GM12878 (cell line): ENCODE results near the gene TJP1. TPM values are rescaled to one million over a fixed set of nuclear protein-coding genes. Genes with fewer than 3 reads are reported as not detected.

Experiments used
- ATAC-seq: fragments of 200-7000 bp; cut with Tn5 transposase; 3 replicates; pipeline ENCODE4 v1.9.1; 2020; ENCODE audit warnings: mild to moderate bottlenecking, moderate library complexity
- BruUV-seq: library from RNA; stranded (reverse); fragments of 400-500 nt; replicated peaks from 2 replicates; lab custom pipeline; 2021; lab: Mats Ljungman, UMichigan
- CTCF ChIA-PET: fragments of 300-600 bp; sonication (Branson Sonifier 250); formaldehyde crosslinking; extraction: SDS; loops from one replicate; lab custom pipeline; 2021; ENCODE audit warnings: inconsistent platforms; lab: Yijun Ruan, JAX
- POLR2A ChIA-PET: fragments of 350-600 bp; formaldehyde crosslinking; extraction: SDS; loops from one replicate; lab custom pipeline; 2021; ENCODE audit warnings: inconsistent platforms; lab: Charles Lee
- RAD21 ChIA-PET: fragments of 300-600 bp; sonication (Branson Sonifier 250); formaldehyde crosslinking; loops from one replicate; lab custom pipeline; 2023; ENCODE audit warnings: antibody characterized with exemption; ENCODE audit not compliant: unreplicated experiment; lab: Charles Lee
- SMC1A ChIA-PET: fragments of 300-600 bp; sonication (Branson Sonifier 250); formaldehyde crosslinking; loops from one replicate; lab custom pipeline; 2023; ENCODE audit not compliant: unreplicated experiment, uncharacterized antibody; lab: Charles Lee
- DNase-seq: peaks from one replicate; pipeline ENCODE4 v3.0.0-alpha.2; 2011; ENCODE audit warnings: low read depth, low spot score
- FAIRE-seq: peaks from 3 replicates; lab custom pipeline; 2011; peaks lifted over from hg19 to GRCh38; lab: Jason Lieb, UNC
- H2AFZ ChIP-seq: 2 replicates; pipeline ENCODE4 v1.6.0; 2011; ENCODE audit warnings: low read depth, low read length, control low read depth; ENCODE audit not compliant: control insufficient read depth
- H3K27ac ChIP-seq: 2 replicates; pipeline ENCODE4 v1.5.1; 2011; ENCODE audit warnings: control low read depth; ENCODE audit not compliant: control insufficient read depth, insufficient read depth
- H3K27me3 ChIP-seq, 2 experiments: replicated peaks in 1 of 2; 2 replicates each; pipeline versions ENCODE4 v1.6.0 to v1.6.1; 2011; ENCODE audit warnings: low read length in 1 of 2; ENCODE audit not compliant: control insufficient read depth in 2 of 2, insufficient read depth in 2 of 2
- H3K36me3 ChIP-seq, 2 experiments: 2 replicates each; pipeline ENCODE4 v1.5.1; 2011; ENCODE audit warnings: low read length in 1 of 2; ENCODE audit not compliant: control insufficient read depth in 2 of 2, insufficient read depth in 2 of 2
- H3K4me1 ChIP-seq: 2 replicates; pipeline ENCODE4 v1.6.1; 2011; ENCODE audit warnings: mild to moderate bottlenecking, low read length, moderate library complexity, mixed read lengths; ENCODE audit not compliant: control insufficient read depth, insufficient read depth
- H3K4me2 ChIP-seq: 2 replicates; pipeline ENCODE4 v1.6.0; 2011; ENCODE audit warnings: control low read depth; ENCODE audit not compliant: control insufficient read depth, insufficient read depth
- H3K4me3 ChIP-seq: fragments of 200-600 bp; sonication (generic); 2 replicates; pipeline ENCODE4 v1.5.1; 2016
- H3K79me2 ChIP-seq: 2 replicates; pipeline ENCODE4 v1.6.0; 2011; ENCODE audit warnings: low read length; ENCODE audit not compliant: control insufficient read depth, insufficient read depth
- H3K9ac ChIP-seq: 2 replicates; pipeline ENCODE4 v1.8.0; 2011; ENCODE audit warnings: low read length, control low read depth, mixed read lengths; ENCODE audit not compliant: control insufficient read depth, insufficient read depth
- H3K9me3 ChIP-seq: replicated peaks from 3 replicates; pipeline ENCODE4 v1.5.1; 2011; ENCODE audit warnings: mild to moderate bottlenecking, low read length; ENCODE audit not compliant: control insufficient read depth, insufficient read depth
- H4K20me1 ChIP-seq: 2 replicates; pipeline ENCODE4 v1.6.0; 2011; ENCODE audit not compliant: control insufficient read depth, insufficient read depth
- ATF7 ChIP-seq: fragments of 450-650 bp; IDR thresholded peaks from 2 replicates; pipeline ENCODE4 v1.6.1; 2016; ENCODE audit warnings: low read depth, mild to moderate bottlenecking
- CHD1 ChIP-seq: IDR thresholded peaks from 2 replicates; pipeline ENCODE4 v1.6.1; 2012; ENCODE audit warnings: low read depth, low read length, improper control_type of control experiment
- HDAC6 ChIP-seq: fragments of 200-600 bp; sonication (generic); IDR thresholded peaks from one replicate; pipeline ENCODE4 v1.8.0; 2017; ENCODE audit warnings: antibody characterized with exemption; ENCODE audit not compliant: unreplicated experiment
- NFYB ChIP-seq: IDR thresholded peaks from 2 replicates; pipeline ENCODE4 v1.6.1; 2011; ENCODE audit warnings: low read depth, mild to moderate bottlenecking, low read length, improper control_type of control experiment, moderate library complexity; ENCODE audit not compliant: insufficient read depth
- RELA ChIP-seq: fragments of 450-650 bp; IDR thresholded peaks from 2 replicates; pipeline ENCODE4 v1.8.0; 2014; ENCODE audit warnings: borderline replicate concordance; ENCODE audit not compliant: partially characterized antibody
- TARDBP ChIP-seq: IDR thresholded peaks from 2 replicates; pipeline ENCODE4 v1.6.1; 2016; ENCODE audit warnings: borderline replicate concordance
- WRNIP1 ChIP-seq: IDR thresholded peaks from 2 replicates; pipeline ENCODE4 v1.6.1; 2011; ENCODE audit warnings: low read depth, low read length, improper control_type of control experiment, borderline replicate concordance
- YY1 ChIP-seq: IDR thresholded peaks from 2 replicates; pipeline ENCODE4 v1.6.1; 2011; ENCODE audit warnings: low read depth, mild to moderate bottlenecking, low read length
- ZBED1 ChIP-seq: IDR thresholded peaks from 2 replicates; pipeline ENCODE4 v1.6.1; 2016; ENCODE audit warnings: borderline replicate concordance
- whole genome bisulfite sequencing: methylation state at CpG from one replicate; pipeline ENCODE4 v1.1.6; 2016; ENCODE audit warnings: low lambda C conversion rate; ENCODE audit not compliant: insufficient replicate concordance, insufficient coverage; ENCODE audit errors: missing lambda C conversion rate; 5-methylcytosine and 5-hydroxymethylcytosine counted together
- in situ Hi-C: fragments of 300-500 bp; cut with MboI; formaldehyde crosslinking; loops from 9 replicates; pipeline ENCODE4 v1.14.3; 2018; ENCODE audit warnings: mixed read lengths
- intact Hi-C: fragments of 100-400 bp; cut with micrococcal nuclease; formaldehyde crosslinking; loops from one replicate; pipeline ENCODE4 v1.14.2; 2022; ENCODE audit not compliant: unreplicated experiment
- polyA plus RNA-seq, 11 experiments: library from polyadenylated mRNA; depleted of rRNA in 4 of 11; unstranded in 6 of 11; stranded (reverse) in 5 of 11; fragments of >200 nt; fragmentation: Nextera tagmentation in 4 of 11; fragmentation: Illumina TruSeq in 1 of 11; extraction: Ambion mirVana in 4 of 11; extraction: Trizol in 1 of 11; gene quantifications; 1 replicate in 1 of 11; 2 replicates in 10 of 11; pipeline versions ENCODE4 v1.2.1 to v1.2.3, GENCODE V29; 2011 to 2016; ENCODE audit warnings: inconsistent platforms in 2 of 11, missing spikeins in 2 of 11, low read depth in 1 of 11
- total RNA-seq, 4 experiments: library from RNA; depleted of rRNA in 3 of 4; stranded (reverse); fragments of >200 nt in 3 of 4; fragmentation: Illumina TruSeq in 1 of 4; extraction: Trizol in 1 of 4; gene quantifications; 2 replicates each; pipeline versions ENCODE4 v1.2.1 to v1.2.3, GENCODE V29; 2013 to 2021
- TF ChIP-seq, protein P1 (sequence below): fragments of 450-650 bp; IDR thresholded peaks from 2 replicates; pipeline ENCODE4 v1.6.1; 2018; ENCODE audit warnings: mild to moderate bottlenecking, low read depth, moderate library complexity; ENCODE audit not compliant: partially characterized antibody
- TF ChIP-seq, protein P2 (sequence below), 3 experiments: IDR thresholded peaks in 2 of 3; conservative IDR thresholded peaks in 1 of 3; 2 replicates each; pipeline ENCODE4 v1.5.1; 2011; ENCODE audit warnings: low read depth in 3 of 3, low read length in 3 of 3, mild to moderate bottlenecking in 3 of 3, control low read depth in 2 of 3, moderate library complexity in 2 of 3, inconsistent platforms in 1 of 3, mixed read lengths in 1 of 3; ENCODE audit not compliant: control insufficient read depth in 2 of 3, insufficient read depth in 1 of 3; ENCODE audit errors: extremely low read depth in 1 of 3
- TF ChIP-seq, protein P3 (sequence below): fragments of 450-650 bp; IDR thresholded peaks from 2 replicates; pipeline ENCODE4 v1.6.1; 2016; ENCODE audit warnings: mild to moderate bottlenecking, moderate library complexity, borderline replicate concordance
- TF ChIP-seq, protein P4 (sequence below): IDR thresholded peaks from 2 replicates; pipeline ENCODE4 v1.6.1; 2011; ENCODE audit warnings: low read depth, low read length, improper control_type of control experiment, borderline replicate concordance

The TJP1 gene
- total and polyA plus RNA-seq, 10 of the 15 experiments (the other 5 are each of a cell fraction or from before 2014, with no cell fraction given) = 0.01 to 0.49 (median 0.08) TPM; not detected in 7

DNA sequence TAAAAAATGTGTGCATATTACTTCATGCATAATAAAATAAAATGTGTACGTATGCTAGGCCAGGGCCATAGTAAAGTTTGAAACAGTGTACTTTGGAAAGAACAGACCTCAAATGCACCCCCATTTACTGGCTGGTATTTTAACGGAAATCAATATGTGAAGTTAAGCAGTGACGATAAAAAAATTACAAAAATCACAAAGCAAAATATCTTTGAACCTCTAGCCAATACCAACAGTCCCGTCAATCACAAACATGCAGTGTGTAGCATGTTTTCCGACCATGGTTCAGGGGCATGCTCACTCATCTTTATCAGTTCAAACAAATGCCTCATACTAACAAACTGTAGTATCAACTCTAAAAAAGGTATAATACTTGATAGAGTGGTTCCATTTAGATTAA, 121.1 kb downstream of the TJP1 start:
- H3K79me2 ChIP-seq = no peaks in the 10 kb centered on the region
- no peak overlapping the region for H3K4me2 ChIP-seq
- ChIA-PET CTCF (no interaction called here), RAD21 (no interaction called here), SMC1A (no interaction called here), POLR2A (no interaction called here)
- WGBS = 68% methylated on average over 5 of the region's 5 CpGs
- H3K27me3 ChIP-seq = no peaks in the 10 kb centered on the region
- BruUV-seq = no TSS peak
- H3K4me3 ChIP-seq = no peak overlapping the region
- no peak for FAIRE-seq
- no peaks in the 10 kb centered on the region for H3K4me1 ChIP-seq
- intact Hi-C loops = no loop called here
- in situ Hi-C loops = no loop called here
- no peak overlapping the region for H3K9ac ChIP-seq
- ATAC-seq = no peak
- no peaks in the 10 kb centered on the region for H3K9me3 ChIP-seq
- DNase-seq = no peak
- H4K20me1 ChIP-seq = no peaks in the 10 kb centered on the region
- no peaks in the 10 kb centered on the region for H3K36me3 ChIP-seq
- H3K27ac ChIP-seq = no peak overlapping the region
- no peak overlapping the region for H2AFZ ChIP-seq
- no peak for TF ChIP-seq HDAC6
- TF ChIP-seq, protein P1, sequence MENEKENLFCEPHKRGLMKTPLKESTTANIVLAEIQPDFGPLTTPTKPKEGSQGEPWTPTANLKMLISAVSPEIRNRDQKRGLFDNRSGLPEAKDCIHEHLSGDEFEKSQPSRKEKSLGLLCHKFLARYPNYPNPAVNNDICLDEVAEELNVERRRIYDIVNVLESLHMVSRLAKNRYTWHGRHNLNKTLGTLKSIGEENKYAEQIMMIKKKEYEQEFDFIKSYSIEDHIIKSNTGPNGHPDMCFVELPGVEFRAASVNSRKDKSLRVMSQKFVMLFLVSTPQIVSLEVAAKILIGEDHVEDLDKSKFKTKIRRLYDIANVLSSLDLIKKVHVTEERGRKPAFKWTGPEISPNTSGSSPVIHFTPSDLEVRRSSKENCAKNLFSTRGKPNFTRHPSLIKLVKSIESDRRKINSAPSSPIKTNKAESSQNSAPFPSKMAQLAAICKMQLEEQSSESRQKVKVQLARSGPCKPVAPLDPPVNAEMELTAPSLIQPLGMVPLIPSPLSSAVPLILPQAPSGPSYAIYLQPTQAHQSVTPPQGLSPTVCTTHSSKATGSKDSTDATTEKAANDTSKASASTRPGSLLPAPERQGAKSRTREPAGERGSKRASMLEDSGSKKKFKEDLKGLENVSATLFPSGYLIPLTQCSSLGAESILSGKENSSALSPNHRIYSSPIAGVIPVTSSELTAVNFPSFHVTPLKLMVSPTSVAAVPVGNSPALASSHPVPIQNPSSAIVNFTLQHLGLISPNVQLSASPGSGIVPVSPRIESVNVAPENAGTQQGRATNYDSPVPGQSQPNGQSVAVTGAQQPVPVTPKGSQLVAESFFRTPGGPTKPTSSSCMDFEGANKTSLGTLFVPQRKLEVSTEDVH = no peak
- no peak for TF ChIP-seq ZBED1
- TF ChIP-seq, protein P2, sequence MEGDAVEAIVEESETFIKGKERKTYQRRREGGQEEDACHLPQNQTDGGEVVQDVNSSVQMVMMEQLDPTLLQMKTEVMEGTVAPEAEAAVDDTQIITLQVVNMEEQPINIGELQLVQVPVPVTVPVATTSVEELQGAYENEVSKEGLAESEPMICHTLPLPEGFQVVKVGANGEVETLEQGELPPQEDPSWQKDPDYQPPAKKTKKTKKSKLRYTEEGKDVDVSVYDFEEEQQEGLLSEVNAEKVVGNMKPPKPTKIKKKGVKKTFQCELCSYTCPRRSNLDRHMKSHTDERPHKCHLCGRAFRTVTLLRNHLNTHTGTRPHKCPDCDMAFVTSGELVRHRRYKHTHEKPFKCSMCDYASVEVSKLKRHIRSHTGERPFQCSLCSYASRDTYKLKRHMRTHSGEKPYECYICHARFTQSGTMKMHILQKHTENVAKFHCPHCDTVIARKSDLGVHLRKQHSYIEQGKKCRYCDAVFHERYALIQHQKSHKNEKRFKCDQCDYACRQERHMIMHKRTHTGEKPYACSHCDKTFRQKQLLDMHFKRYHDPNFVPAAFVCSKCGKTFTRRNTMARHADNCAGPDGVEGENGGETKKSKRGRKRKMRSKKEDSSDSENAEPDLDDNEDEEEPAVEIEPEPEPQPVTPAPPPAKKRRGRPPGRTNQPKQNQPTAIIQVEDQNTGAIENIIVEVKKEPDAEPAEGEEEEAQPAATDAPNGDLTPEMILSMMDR (IDR thresholded peaks at IDR 0.05 in 2 of 3, conservative IDR thresholded peaks at IDR 0.05 in 1 of 3; ENCODE audit: control insufficient read depth in 2 of 3, extremely low read depth in 1 of 3, insufficient read depth in 1 of 3, low read depth in 3 of 3, low read length in 3 of 3) = no peak
- TF ChIP-seq YY1 = no peak
- TF ChIP-seq RELA = no peak
- no peak for TF ChIP-seq TARDBP
- TF ChIP-seq, protein P3, sequence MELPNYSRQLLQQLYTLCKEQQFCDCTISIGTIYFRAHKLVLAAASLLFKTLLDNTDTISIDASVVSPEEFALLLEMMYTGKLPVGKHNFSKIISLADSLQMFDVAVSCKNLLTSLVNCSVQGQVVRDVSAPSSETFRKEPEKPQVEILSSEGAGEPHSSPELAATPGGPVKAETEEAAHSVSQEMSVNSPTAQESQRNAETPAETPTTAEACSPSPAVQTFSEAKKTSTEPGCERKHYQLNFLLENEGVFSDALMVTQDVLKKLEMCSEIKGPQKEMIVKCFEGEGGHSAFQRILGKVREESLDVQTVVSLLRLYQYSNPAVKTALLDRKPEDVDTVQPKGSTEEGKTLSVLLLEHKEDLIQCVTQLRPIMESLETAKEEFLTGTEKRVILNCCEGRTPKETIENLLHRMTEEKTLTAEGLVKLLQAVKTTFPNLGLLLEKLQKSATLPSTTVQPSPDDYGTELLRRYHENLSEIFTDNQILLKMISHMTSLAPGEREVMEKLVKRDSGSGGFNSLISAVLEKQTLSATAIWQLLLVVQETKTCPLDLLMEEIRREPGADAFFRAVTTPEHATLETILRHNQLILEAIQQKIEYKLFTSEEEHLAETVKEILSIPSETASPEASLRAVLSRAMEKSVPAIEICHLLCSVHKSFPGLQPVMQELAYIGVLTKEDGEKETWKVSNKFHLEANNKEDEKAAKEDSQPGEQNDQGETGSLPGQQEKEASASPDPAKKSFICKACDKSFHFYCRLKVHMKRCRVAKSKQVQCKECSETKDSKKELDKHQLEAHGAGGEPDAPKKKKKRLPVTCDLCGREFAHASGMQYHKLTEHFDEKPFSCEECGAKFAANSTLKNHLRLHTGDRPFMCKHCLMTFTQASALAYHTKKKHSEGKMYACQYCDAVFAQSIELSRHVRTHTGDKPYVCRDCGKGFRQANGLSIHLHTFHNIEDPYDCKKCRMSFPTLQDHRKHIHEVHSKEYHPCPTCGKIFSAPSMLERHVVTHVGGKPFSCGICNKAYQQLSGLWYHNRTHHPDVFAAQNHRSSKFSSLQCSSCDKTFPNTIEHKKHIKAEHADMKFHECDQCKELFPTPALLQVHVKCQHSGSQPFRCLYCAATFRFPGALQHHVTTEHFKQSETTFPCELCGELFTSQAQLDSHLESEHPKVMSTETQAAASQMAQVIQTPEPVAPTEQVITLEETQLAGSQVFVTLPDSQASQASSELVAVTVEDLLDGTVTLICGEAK = no peak
- no peak for TF ChIP-seq NFYB
- TF ChIP-seq CHD1 = no peak
- TF ChIP-seq ATF7 = no peak
- TF ChIP-seq WRNIP1 = no peak
- TF ChIP-seq, protein P4, sequence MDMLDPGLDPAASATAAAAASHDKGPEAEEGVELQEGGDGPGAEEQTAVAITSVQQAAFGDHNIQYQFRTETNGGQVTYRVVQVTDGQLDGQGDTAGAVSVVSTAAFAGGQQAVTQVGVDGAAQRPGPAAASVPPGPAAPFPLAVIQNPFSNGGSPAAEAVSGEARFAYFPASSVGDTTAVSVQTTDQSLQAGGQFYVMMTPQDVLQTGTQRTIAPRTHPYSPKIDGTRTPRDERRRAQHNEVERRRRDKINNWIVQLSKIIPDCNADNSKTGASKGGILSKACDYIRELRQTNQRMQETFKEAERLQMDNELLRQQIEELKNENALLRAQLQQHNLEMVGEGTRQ = no peak
